Activated naive CD8-positive, alpha-beta T cell treated with anti-CD3 and anti-CD28 coated beads for 36 hours (primary cell): ENCODE measurements around the gene KMT2B. TPM values are rescaled to one million over a fixed set of nuclear protein-coding genes. Genes with fewer than 3 reads are reported as not detected.

Experiments used
- DNase-seq: peaks from one replicate; pipeline ENCODE4 v3.0.0; 2021
- H3K27ac Mint-ChIP-seq: one replicate; pipeline ENCODE4 v1.8.0; 2022; ENCODE audit warnings: mild to moderate bottlenecking, moderate library complexity, mixed read lengths
- H3K27me3 Mint-ChIP-seq: one replicate; pipeline ENCODE4 v1.8.0; 2022; ENCODE audit warnings: mild to moderate bottlenecking, mixed read lengths
- H3K36me3 Mint-ChIP-seq: one replicate; pipeline ENCODE4 v1.8.0; 2021; ENCODE audit warnings: mild to moderate bottlenecking, mixed read lengths
- H3K4me1 Mint-ChIP-seq: one replicate; pipeline ENCODE4 v1.8.0; 2021; ENCODE audit warnings: mixed read lengths
- H3K4me3 Mint-ChIP-seq: one replicate; pipeline ENCODE4 v1.8.0; 2022; ENCODE audit warnings: mild to moderate bottlenecking, moderate library complexity, mixed read lengths
- H3K9me3 Mint-ChIP-seq: one replicate; pipeline ENCODE4 v1.8.0; 2022; ENCODE audit warnings: mixed read lengths
- total RNA-seq, 2 experiments: library from RNA; stranded (reverse); gene quantifications; one replicate each; pipeline ENCODE4 v1.2.3, GENCODE V29; 2021

Gene KMT2B
- total RNA-seq, 2 experiments from 2014 or later, result 42.2 to 45.5 TPM

DNA sequence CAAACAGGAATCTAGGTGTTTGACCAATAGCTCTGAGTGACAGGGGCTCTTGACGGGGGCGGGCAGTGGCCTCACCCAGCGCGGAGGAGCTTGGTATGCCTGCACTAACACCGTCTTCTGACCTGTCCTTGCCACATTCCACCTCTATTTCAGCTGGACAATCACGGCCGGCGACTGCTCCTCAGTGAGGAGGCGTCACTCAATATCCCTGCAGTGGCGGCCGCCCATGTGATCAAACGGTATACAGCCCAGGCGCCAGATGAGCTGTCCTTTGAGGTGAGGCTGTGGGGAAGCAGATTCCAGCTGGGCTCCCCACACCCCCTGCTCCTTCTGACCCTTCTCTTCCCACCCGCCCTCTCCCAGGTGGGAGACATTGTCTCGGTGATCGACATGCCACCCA is 62.3 kb downstream of the KMT2B start:
- DNase-seq, result no peak
- H3K4me3 Mint-ChIP-seq, result no peak overlapping the region
- no peaks in the 10 kb centered on the region for H3K27me3 Mint-ChIP-seq
- H3K36me3 Mint-ChIP-seq, result no peaks in the 10 kb centered on the region
- no peak overlapping the region for H3K27ac Mint-ChIP-seq
- peaks cover 6% of the 10 kb centered on the region for H3K4me1 Mint-ChIP-seq
- no peaks in the 10 kb centered on the region for H3K9me3 Mint-ChIP-seq

- Mint-ChIP-seq H3K27me3 (no peaks in the 10 kb centered on the region), H3K36me3 (no peaks in the 10 kb centered on the region), H3K4me1 (peaks cover 5% of the 10 kb centered on the region), H3K9me3 (no peaks in the 10 kb centered on the region), H3K4me3 (no peak overlapping the region), H3K27ac (no peak overlapping the region)
- no peak for DNase-seq
Observed at GRCh38 chr19:35780717-35781116, 62.9 kb downstream of the KMT2B start.

DNA sequence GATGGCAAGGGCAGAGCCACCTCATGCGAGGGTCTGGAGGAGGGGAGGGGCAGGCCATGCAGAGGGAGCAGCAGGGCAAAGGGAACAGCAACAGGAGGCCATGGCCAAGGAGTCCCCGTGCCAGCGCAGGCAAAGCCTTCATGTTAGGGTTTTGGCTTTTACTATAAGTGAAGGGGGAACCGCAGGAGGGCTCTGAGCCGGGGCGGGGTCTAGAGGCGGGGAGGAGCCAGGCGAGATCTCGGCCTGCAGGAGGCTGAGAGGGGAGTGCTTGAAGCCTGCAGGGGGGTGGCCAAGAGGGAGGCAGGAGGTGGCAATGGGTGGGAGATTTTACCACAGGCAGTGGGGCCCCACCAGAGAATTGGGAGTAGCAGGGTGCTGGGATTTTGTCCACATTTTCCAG is 63.8 kb downstream of the KMT2B start:
- Mint-ChIP-seq H3K27me3 (no peaks in the 10 kb centered on the region), H3K4me1 (no peaks in the 10 kb centered on the region), H3K4me3 (no peak overlapping the region), H3K36me3 (no peaks in the 10 kb centered on the region), H3K9me3 (no peaks in the 10 kb centered on the region), H3K27ac (no peak overlapping the region)
- DNase-seq, result no peak

DNA sequence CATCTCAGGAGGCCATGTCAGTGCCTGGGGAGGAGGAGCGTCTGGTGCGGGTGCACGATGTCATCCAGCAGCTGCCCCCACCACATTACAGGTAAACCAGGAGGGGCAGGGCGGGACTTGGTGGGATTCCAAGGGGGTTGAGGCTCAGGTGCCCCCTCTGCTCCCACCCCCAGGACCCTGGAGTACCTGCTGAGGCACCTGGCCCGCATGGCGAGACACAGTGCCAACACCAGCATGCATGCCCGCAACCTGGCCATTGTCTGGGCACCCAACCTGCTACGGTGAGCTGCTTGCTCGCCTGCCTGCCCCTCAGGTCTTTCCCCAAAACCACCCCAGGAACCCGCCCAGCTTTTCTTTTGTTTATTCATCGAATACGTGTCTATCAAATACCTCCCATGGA is 64.8 kb downstream of the KMT2B start:
- no peak for DNase-seq
- H3K9me3 Mint-ChIP-seq, result no peaks in the 10 kb centered on the region
- H3K4me1 Mint-ChIP-seq, result no peaks in the 10 kb centered on the region
- no peak overlapping the region for H3K27ac Mint-ChIP-seq
- no peaks in the 10 kb centered on the region for H3K27me3 Mint-ChIP-seq
- H3K4me3 Mint-ChIP-seq, result no peak overlapping the region
- no peaks in the 10 kb centered on the region for H3K36me3 Mint-ChIP-seq

DNA sequence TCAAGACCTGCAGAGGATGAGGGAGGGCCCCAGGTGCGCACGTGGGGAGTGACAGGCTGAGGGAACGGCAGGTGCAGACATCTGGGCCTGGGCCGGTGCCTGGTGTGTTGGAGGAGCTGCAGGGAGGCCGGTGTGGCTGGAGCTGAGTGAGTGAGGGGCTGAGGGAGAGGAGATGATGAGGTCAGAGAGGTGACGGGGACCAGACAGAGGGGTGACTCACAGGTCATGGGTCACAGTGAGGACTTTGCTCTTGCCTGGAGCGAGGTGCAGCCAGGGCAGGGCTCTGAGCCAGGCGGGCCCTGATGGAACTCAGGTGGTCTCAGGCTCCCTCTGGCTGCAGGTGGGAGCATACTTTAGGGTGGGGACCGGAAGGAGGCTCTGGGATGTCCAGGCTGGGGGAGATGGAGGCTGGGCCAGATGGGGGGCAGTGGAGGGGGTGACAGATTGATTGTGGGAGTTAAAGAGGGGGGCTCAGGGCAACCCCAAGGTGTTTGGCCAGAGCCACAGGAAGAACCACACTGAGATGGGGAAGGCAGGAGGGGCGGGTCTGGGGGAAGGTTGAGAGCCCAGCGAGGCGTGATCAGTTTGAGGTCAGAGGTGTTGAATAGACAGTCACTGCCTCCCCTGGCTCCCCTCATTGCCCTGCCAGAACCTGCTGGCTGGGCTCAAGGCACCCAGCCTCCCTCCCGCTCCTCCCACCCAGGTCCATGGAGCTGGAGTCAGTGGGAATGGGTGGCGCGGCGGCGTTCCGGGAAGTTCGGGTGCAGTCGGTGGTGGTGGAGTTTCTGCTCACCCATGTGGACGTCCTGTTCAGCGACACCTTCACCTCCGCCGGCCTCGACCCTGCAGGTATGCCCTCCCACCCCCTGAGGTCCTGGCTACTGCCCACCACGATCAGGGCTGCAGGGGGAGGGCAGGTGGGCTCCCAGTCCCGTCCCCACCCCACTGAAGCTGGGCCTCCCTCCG is 65.9 kb downstream of the KMT2B start:
- no peaks in the 10 kb centered on the region for H3K27me3 Mint-ChIP-seq
- no peaks in the 10 kb centered on the region for H3K9me3 Mint-ChIP-seq
- H3K4me1 Mint-ChIP-seq, result no peaks in the 10 kb centered on the region
- no peak overlapping the region for H3K4me3 Mint-ChIP-seq
- no peak overlapping the region for H3K27ac Mint-ChIP-seq
- no peak for DNase-seq
- H3K36me3 Mint-ChIP-seq, result no peaks in the 10 kb centered on the region

DNA sequence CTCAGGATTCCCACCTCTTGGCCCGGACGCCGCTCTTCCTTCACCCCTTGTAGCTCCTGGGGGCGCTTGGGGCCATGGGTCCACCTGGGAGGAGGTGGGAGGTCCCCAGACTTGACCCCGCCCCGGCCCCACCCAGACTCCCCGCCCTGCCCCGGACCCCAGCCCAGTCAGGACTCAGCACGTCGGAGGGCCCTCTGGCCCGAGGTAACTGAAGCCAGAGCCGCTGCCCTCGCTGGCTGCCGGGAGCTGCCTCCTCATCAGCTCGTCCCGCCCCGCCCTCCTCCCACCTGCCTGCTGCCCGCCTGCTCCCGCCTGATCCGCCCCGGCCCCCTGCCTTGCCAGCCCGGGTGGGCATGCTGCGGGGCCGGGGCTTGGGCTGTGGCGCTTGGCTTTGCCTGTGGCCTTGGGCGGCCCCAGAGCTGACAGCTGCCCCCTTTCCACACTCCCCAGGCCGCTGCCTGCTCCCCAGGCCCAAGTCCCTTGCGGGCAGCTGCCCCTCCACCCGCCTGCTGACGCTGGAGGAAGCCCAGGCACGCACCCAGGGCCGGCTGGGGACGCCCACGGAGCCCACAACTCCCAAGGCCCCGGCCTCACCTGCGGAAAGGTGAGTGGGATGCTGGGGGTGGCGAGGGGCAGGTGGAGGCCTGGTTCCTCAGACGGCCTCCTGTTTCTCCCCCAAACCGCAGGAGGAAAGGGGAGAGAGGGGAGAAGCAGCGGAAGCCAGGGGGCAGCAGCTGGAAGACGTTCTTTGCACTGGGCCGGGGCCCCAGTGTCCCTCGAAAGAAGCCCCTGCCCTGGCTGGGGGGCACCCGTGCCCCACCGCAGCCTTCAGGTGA is 66.9 kb downstream of the KMT2B start:
- no peaks in the 10 kb centered on the region for H3K9me3 Mint-ChIP-seq
- DNase-seq, result no peak

GRCh38 chr19:35785339-35785627 is 67.5 kb downstream of the KMT2B start:
- Mint-ChIP-seq H3K36me3 (no peaks in the 10 kb centered on the region), H3K4me1 (no peaks in the 10 kb centered on the region), H3K9me3 (no peaks in the 10 kb centered on the region), H3K4me3 (no peak overlapping the region), H3K27me3 (no peaks in the 10 kb centered on the region), H3K27ac (no peak overlapping the region)
- DNase-seq, result no peak

More for the DNA sequence above, 66.9 kb downstream of the KMT2B start:
- no peaks in the 10 kb centered on the region for H3K36me3 Mint-ChIP-seq
- no peak overlapping the region for H3K4me3 Mint-ChIP-seq
- no peak overlapping the region for H3K27ac Mint-ChIP-seq
- H3K4me1 Mint-ChIP-seq, result no peaks in the 10 kb centered on the region
- H3K27me3 Mint-ChIP-seq, result no peaks in the 10 kb centered on the region

DNA sequence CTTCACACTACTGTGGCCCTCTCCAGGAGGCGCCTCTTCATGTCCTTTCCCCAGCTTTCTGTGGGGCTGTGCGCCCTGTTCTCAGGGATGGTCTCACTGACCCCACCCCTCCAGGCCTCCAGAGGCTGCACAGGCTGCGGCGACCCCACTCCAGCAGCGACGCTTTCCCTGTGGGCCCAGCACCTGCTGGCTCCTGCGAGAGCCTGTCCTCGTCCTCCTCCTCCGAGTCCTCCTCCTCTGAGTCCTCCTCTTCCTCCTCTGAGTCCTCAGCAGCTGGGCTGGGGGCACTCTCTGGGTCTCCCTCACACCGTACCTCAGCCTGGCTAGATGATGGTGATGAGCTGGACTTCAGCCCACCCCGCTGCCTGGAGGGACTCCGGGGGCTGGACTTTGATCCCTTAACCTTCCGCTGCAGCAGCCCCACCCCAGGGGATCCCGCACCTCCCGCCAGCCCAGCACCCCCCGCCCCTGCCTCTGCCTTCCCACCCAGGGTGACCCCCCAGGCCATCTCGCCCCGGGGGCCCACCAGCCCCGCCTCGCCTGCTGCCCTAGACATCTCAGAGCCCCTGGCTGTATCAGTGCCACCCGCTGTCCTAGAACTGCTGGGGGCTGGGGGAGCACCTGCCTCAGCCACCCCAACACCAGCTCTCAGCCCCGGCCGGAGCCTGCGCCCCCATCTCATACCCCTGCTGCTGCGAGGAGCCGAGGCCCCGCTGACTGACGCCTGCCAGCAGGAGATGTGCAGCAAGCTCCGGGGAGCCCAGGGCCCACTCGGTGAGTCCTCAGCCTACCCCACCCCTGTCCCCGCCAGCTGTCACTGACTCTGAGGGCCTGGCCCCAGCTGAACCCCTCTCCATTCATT is 68.7 kb downstream of the KMT2B start:
- H3K4me1 Mint-ChIP-seq, result no peaks in the 10 kb centered on the region
- no peak overlapping the region for H3K27ac Mint-ChIP-seq
- H3K36me3 Mint-ChIP-seq, result no peaks in the 10 kb centered on the region
- no peaks in the 10 kb centered on the region for H3K9me3 Mint-ChIP-seq
- no peak overlapping the region for H3K4me3 Mint-ChIP-seq
- no peaks in the 10 kb centered on the region for H3K27me3 Mint-ChIP-seq
- DNase-seq, result no peak

DNA sequence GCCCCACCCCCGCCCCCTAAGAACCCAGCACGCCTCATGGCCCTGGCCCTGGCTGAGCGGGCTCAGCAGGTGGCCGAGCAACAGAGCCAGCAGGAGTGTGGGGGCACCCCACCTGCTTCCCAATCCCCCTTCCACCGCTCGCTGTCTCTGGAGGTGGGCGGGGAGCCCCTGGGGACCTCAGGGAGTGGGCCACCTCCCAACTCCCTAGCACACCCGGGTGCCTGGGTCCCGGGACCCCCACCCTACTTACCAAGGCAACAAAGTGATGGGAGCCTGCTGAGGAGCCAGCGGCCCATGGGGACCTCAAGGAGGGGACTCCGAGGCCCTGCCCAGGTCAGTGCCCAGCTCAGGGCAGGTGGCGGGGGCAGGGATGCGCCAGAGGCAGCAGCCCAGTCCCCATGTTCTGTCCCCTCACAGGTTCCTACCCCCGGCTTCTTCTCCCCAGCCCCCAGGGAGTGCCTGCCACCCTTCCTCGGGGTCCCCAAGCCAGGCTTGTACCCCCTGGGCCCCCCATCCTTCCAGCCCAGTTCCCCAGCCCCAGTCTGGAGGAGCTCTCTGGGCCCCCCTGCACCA is 69.5 kb downstream of the KMT2B start:
- no peaks in the 10 kb centered on the region for H3K9me3 Mint-ChIP-seq
- DNase-seq, result no peak
- H3K27me3 Mint-ChIP-seq, result no peaks in the 10 kb centered on the region
- no peaks in the 10 kb centered on the region for H3K36me3 Mint-ChIP-seq
- no peaks in the 10 kb centered on the region for H3K4me1 Mint-ChIP-seq
- no peak overlapping the region for H3K4me3 Mint-ChIP-seq
- no peak overlapping the region for H3K27ac Mint-ChIP-seq

Other genes starting within 250 kb of the KMT2B start
- not detected for gene KRTDAP, start 227.5 kb upstream of the KMT2B start, total RNA-seq
- 1 to 10 TPM; 1.4 to 1.5 TPM for gene DMKN, start 204.4 kb upstream of the KMT2B start, total RNA-seq
- not detected for gene SBSN, start 189.7 kb upstream of the KMT2B start, total RNA-seq
- not detected for gene GAPDHS, start 184.5 kb upstream of the KMT2B start, total RNA-seq
- gene TMEM147, start 172.4 kb upstream of the KMT2B start, total RNA-seq, result 10 to 100 TPM; 74.4 to 81.6 TPM
- gene ATP4A, start 154.3 kb upstream of the KMT2B start, total RNA-seq, result not detected
- gene PMIS2, start 131.8 kb upstream of the KMT2B start, total RNA-seq, result not detected
- 10 to 100 TPM; 37.9 to 44.6 TPM for gene HAUS5, start 105.3 kb upstream of the KMT2B start, total RNA-seq
- 10 to 100 TPM; 91.7 to 99.1 TPM for gene RBM42, start 89.0 kb upstream of the KMT2B start, total RNA-seq
- gene ETV2, start 76.3 kb upstream of the KMT2B start, total RNA-seq, result 1 to 10 TPM; 1.5 to 2.3 TPM
- 100 to 1,000 TPM; 414 to 433 TPM for gene COX6B1, start 69.7 kb upstream of the KMT2B start, total RNA-seq
- gene UPK1A, start 51.5 kb upstream of the KMT2B start, total RNA-seq, result 1 to 10 TPM; 1.6 to 1.8 TPM
- 100 to 1,000 TPM; 220 to 238 TPM for gene ZBTB32, start 13.4 kb upstream of the KMT2B start, total RNA-seq
- 10 to 100 TPM; 79.2 to 80.6 TPM for gene IGFLR1, start 24.4 kb downstream of the KMT2B start, total RNA-seq
- 10 to 100 TPM; 42.3 to 43.9 TPM for gene U2AF1L4, start 27.4 kb downstream of the KMT2B start, total RNA-seq
- gene PSENEN, start 27.6 kb downstream of the KMT2B start, total RNA-seq, result 10 to 100 TPM; 38.5 to 41.6 TPM
- 1 to 10 TPM; 5.1 to 7.0 TPM for gene LIN37, start 30.6 kb downstream of the KMT2B start, total RNA-seq
- gene HSPB6, start 39.0 kb downstream of the KMT2B start, total RNA-seq, result under 1 TPM; 0.39 to 0.78 TPM
- gene PROSER3, start 40.2 kb downstream of the KMT2B start, total RNA-seq, result 10 to 100 TPM; 29.9 to 33.3 TPM
- gene ARHGAP33, start 57.6 kb downstream of the KMT2B start, total RNA-seq, result 10 to 100 TPM; 15.0 to 16.3 TPM
- gene PRODH2, start 94.8 kb downstream of the KMT2B start, total RNA-seq, result not detected
- gene NPHS1, start 134.5 kb downstream of the KMT2B start, total RNA-seq, result under 1 TPM; 0.36 to 0.49 TPM
- gene KIRREL2, start 138.9 kb downstream of the KMT2B start, total RNA-seq, result 1 to 10 TPM; 2.3 to 2.4 TPM
- under 1 TPM; 0.68 to 0.88 TPM for gene APLP1, start 150.6 kb downstream of the KMT2B start, total RNA-seq
- 10 to 100 TPM; 72.2 to 73.7 TPM for gene NFKBID, start 182.5 kb downstream of the KMT2B start, total RNA-seq
- 10 to 100 TPM; 44.9 to 53.8 TPM for gene HCST, start 184.5 kb downstream of the KMT2B start, total RNA-seq
- not detected for gene TYROBP, start 190.3 kb downstream of the KMT2B start, total RNA-seq
- gene LRFN3, start 218.4 kb downstream of the KMT2B start, total RNA-seq, result 1 to 10 TPM; 5.8 to 7.1 TPM